Inflammatory macrophage treated with lipopolysaccharide for 4 hours (primary cell): ENCODE results near the gene KLF9.
A peak's percentile ranks its signal among the peaks of the same experiment; 100 is the strongest.

Source experiments
- DNase-seq: peaks from one replicate; pipeline ENCODE4 v3.0.0-alpha.2; 2020

The KLF9 gene

DNA sequence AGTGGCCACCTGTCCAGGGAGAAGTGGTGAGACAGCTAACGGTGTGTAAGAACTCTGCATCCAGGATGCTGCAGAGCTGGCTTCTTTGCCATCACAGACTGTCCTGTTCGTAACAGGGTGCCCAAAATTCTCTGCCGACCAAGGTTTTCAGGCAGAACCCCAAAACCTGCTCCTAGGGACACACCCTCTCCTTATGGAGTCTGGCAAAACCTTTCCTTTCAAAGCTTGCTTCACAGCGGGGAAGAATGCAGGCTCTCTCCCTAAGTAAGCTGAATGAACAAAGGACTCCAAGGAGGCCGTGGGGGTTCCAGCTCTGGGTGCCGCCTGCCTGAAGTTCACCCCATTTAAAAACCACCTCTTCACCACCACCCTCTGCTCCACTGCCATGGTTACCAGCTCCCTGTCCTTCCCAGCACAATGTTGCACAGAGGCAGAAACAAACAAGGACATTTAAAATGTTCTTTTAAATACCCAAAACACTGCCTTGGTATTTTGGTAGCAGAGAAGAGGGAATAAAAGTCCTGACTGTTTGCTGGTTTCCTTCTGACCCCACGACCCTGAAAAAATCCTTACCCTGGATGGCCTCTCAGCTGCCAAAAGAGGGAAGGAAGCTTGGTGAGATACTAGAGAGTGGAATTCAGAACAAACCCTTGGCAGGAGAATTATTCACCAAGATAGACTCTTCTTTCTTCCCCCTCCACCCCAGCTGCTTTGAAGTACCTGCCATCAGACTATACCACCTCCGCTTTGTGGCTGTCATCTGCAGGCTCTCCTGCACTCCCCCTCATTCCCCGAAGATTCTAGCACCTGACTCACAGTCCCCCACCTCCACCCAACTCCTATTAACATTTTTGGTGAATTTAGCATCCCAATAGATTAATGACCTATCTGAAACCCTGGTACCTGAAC is 7.1 kb upstream of the KLF9 start:
- DNase-seq, result no peak

DNA sequence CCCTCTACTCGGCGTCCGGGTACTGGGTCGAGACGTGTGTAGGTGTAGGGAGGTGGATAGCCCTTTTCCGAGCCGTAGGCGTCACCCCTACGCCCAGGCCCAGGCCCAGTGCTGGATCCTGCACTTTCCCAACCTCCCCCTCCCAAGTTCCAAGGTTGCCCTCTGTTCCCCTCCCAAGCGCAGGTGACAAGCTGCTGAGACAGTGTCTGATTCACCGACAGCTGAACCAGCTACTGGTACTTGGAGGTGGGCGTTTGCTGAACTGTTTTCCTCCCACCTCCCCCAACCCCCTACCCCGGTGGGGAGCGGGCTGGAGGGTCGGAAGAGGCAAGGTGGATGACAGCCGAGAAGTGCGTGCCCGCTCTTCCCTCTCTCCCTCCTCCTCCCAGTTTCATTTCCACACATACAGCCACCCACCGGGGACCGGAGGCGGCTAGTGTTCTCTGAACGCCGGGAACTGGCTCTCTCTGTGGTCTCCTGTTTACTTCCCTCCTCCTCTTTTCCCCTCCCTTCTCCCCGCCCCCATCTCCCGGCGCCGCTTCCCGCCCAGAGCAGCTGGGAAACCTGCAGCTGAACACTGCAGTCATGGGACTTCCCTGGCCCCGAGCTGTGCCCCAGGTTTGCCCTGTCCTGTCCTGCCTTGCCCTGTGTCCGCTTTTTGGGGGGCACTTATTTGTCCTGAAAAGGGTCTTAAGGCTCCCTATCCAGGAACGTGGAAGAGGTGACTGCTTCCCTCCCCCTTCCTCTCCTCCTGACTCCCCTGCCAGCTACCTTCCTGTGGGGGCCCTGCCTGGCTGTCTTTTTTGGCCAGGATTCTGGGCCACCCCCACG is 6.2 kb upstream of the KLF9 start:
- peak; percentile 84 for DNase-seq

DNA sequence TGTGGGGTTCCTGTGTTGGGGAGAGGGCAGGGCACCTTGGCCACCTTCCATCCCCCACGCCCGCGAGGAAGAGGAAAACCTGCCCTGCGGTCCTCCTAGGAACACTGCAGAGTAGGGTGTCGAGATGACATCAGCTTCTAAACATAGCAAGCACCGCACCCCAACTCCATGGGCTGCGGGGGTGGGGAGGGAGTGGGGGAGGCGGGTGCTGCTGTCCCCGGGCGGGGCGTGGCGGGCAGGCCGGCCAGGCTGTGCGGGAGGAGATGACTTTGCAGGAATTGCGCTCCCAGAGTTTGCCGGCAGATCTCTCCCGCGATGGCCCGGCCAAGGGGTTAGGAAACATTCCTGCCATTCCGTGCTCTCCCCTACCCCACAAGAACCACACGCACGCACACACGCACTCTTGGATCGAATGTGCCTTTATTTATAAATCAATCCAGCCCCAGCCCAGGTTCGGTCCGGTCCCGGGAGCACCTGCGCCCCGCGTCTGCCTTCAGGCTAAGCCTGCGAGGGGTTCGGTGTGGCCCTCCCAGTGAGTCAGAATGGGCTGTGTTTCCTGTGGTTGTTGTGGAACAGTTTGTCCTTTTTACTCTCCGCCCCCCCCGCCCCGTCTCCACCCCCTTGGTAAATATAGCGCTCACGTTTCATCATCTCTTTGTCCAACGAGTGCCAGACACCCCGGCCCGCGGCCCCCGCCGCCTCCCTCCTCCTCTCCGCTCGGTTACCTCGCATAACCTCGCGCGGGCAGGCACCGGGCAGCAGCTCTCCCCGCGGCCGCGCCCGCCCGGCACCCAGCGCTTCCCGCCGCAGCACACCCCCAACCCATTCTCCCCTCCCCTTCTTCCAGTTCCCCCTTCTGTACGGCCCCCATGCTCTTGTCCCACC is 5.3 kb upstream of the KLF9 start:
- peak; percentile 93 for DNase-seq

DNA sequence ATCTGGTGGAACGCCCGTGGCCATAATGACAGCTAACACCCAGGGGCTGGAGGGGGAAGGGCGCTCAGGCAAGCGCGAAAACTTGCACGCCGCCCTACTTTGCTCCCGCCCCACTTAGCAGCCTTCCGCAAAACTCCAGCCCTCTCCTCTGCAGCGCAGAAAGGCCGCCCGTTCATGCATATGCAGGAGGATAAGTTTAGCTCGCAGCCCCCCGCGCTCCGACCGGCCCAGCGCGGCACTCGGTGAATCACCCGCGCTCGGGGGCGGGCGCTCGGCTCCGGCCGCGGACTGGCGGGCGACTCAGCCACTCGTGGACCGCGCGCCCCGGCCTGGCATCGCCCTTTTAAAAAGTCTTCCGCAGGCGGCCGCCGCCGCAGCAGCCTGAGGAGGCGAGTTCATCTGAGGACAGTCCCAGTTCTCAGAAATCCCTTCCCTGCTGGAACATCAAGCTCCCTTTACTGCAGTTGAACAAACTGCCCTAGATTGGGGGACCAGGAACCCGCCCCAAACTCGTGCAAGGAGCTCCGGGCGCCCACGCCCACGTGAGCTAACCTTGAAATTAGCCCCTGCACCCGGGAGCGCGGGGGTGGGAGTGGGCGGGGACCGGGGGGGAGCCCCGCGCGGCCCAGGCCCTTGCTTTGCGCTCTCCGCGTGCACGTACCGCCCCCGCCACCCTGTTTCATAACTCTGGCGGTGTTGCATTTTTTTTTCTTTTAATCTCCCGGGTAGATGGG is 4.5 kb upstream of the KLF9 start:
- peak; percentile 94 for DNase-seq

DNA sequence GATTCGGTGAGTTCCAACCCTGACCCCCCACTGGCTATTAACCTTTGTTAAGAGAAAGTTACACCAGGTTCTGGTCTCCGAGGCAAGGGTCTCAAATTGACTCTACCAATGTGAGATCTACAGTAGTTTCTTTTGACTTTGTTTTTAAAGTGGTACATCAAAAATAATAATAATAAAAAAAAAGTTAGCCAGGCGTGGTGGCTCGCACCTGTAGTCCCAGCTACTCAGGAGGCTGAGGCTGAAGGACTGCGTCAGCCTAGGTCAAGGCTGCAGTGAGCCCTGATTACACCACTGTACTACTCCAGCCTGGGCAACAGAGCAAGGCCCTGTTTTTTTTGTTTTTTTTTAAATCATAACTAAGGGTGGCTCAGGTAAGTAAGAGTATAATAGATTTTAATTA is 1.0 kb upstream of the KLF9 start:
- no peak for DNase-seq

DNA sequence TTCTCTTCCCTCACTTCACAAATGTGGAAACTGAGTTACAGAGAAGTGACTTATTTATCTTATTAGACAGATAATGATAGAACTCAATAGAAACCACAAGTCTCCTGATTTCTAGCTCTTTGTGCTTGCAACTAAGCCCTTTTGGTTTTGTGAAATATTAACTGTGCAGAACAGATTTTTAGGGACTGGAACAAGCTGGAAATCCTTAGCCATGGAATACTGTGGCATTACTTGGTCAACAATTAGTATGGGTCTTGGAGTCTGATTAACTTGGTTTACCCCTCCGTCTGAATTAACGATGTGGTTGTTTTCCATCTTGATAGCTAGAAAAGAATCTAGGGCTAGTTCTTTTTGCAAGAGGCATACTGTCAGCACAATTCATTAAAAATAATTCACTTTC is 584 bp upstream of the KLF9 start:
- no peak for DNase-seq

DNA sequence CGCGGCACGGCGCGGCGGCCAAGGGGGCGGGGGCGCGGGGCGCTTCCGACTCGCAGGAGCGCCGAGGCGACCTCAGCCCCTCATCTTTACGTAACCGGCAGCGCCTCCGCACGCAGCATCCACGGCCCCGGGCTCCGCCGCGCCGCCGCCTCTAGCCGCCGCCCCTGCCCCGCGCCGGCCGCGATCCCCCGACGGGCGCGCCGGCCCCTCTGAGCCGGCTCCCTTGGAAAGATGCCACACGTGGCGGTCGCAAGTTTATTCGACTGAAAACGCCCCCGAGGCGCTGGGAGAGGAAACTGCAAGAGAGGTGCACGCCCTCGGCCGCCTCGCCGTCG is 1.0 kb downstream of the KLF9 start:
- peak; percentile 57 for DNase-seq

DNA sequence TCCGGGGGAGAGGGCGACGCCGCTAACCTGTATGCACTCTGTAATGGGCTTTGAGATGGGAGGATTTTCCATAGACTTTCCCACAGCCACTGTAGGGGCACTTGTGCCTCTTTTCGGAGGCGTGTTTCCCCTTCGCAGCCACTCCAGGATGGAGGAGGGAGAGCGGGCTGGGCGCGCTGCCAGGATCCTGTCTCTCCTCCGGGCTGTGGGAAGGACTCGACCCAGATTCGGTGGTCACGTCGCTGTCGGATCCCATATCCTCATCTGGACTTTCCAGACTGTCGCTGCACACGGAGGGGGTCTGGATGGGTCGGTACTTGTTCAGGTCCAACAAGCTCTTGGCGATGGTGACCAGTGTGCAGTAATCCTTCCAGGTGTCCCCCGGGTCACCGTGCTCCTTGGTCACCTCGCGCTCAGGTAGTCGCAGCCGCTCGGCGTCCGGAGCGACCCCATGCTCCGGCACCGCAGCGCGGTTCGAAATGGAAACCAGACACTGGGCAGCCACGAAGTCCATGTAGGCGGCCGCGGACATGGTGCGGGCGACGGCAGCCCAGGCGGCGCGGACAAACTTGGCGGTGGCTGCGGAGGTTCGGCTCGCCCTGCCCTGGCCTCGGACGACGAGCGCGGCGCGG is 1.5 kb downstream of the KLF9 start:
- peak; percentile 68 for DNase-seq

DNA sequence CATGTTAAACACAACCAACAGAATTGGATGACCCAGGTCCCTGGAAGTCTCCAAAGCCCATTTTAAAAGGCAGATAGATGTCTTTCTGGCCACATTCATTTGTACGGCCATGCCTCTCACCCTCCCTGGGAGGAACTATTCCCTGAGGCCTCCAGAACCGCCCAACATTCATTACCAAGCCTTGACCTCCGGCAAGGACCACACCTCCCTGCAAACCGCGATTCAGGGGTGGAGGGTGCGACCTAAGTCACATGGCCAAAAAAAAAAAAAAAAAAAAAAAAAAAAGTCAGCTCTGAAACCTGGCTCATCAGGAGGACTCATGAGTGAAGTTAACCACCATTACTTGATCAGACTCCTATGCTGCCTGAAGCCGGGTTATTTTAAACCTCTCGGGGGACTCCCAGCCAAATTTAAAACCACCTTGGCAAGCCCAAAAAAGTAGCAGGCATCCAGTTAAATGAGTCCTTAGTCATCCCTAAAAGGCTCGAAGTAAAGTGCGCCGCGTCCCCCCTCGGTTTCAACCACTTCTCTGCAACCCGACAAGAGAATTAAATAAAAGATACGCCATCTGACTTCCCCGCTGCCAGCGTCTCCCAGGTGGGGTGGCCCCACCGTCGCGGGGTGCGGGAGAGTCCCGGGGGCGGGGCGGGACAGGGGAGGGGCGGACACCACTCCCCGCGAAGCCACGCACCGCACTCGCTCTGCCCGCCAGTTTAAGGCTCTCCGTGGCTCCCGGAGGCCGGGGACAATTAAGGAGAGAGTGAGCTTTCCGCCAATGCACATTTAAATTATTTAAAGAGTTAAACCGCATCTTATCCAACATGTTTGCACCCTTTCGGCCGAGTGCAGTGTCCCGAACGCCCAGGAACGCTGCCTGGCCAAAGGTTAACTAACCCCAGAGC is 2.3 kb downstream of the KLF9 start:
- peak; percentile 92 for DNase-seq

DNA sequence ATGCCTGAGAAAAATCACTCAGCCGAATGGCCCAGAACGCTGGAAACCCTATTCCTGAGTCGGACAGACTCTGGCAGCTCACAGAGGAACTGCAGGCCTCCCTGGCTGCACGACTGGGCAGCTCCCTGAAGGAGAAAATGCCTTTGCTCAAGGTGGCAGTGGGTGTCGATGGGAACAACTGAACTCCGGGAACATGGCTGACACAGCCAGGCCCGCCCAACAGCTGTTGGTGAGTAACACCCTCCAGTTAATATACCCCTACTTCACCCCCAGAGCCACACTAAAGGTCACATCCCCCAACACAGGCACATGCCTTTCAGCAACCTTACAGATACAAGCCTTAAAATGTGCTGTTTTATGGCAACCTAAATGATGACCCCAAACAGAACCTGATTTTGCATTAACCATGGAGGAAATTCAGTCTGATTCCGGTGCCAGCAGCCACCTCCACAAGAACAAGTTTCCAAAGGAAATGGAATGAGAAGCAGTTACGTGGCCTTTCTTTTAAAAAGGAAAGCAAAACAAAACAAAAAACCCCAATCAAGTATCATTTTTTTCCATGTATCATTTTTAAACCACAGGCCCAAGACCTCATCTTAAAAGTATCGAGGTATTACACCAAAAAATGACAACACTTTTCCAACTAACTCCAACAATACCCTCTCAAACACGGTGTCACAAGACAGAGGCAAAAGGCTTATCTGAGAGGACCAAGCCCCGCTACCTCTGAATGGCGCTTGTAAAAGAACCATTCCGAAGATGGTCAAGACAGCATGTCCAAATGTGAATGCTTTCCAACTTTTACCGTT is 3.1 kb downstream of the KLF9 start:
- peak; percentile 74 for DNase-seq

DNA sequence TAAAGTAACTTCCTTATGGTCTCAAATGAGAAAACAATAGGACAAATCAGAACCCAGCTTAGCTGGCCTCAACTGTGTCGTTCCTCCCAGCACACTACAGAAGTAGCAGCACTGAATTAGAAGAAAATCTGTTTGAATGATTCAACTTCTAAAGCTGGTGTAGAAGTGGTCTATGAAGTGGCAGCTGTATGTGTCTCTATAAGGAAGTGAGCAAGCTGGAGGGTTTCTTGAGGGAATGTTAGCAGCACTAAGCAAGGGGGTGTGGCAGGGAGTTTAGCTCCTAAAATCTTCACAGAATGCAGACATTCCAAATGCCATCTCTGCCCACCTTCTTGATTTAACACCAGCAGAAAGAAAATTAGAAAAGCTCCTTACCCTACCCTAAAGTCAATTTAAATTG is 4.1 kb downstream of the KLF9 start:
- peak; percentile 73 for DNase-seq

DNA sequence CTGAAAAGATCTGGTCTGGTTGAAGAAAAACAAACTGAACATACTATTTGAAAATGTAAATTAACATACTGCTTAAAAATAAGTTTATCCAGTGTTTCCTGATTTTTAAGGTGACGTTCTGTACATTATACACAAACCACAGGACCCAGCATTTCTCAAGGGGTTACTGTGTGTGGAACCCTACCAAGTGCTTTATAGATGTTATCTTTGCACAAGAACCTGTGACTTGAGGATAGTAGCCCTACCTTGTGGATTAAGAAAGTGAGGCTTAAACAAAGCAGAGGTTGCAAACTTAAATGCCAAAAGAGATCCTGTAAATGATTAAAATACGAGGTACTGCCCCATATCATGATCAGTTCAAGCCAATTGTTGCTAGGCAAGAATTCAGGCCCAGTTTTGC is 4.7 kb downstream of the KLF9 start:
- DNase-seq, result no peak

DNA sequence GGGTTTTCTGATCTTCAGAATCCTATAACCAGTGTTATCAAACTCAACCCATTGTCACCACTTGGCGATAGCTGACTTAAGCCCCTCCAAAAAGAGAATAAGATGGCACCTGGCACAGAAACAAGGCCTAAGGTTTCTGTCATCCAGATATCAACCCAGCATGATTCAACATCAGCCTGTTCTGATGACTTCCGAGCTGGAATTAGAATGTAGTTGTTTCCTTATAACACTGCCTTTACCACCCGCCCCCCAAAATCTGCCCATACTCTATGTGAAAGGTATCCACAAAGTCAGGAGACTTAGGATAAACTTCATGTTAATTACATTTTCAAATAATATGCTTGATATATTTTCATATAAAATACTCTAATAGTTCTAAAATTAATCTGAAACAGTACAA is 5.2 kb downstream of the KLF9 start:
- DNase-seq, result no peak

DNA sequence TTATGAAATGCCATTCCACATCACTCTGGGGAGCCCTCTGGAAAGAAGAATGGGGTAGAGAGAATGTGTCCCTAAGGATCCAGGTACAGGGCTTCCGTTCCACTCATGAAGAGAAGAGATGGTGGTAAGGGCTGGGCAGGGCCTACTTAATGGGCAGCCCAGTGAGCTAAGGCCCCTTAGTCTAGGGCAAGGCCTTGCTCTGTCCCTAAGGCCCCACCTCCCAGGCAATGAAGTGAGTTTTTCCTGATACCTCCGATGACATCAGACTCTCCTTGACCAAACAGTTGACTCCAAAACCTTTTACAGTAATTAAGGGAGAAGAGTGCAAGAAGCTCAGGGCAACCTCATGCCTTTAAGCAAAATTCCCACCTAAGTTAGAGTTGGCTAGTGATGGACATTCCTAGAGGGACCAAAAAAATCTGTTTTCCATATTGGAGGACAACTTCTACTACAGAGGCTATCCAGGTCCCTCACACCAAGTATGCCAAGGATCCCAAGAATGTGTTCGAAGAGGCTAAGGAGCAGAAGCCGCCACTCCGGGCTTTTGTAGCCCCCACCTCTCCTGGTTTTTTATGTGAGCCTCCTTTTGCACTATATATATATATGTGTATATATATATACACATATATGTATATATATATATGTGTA is 5.9 kb downstream of the KLF9 start:
- no peak for DNase-seq

DNA sequence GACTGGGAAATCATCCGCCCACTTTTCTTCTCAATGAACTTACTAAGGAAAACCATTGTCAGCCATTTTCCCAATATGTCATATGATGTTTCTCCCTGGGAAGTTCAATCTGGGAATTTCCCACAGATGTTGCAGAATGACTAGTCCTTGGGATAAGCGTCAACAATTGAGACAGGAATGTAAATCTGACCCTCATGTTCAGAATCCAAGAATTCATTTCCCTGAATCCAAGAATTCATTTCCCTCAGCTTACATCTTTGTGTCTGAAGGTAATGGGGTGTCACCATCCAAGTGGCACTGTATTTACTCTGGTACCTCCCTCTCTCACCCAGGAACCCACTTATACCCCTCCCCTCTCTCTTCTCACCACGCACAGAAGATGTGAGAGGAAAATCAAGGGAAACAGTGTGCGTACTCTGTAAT is 7.4 kb downstream of the KLF9 start:
- DNase-seq, result peak; percentile 76

DNA sequence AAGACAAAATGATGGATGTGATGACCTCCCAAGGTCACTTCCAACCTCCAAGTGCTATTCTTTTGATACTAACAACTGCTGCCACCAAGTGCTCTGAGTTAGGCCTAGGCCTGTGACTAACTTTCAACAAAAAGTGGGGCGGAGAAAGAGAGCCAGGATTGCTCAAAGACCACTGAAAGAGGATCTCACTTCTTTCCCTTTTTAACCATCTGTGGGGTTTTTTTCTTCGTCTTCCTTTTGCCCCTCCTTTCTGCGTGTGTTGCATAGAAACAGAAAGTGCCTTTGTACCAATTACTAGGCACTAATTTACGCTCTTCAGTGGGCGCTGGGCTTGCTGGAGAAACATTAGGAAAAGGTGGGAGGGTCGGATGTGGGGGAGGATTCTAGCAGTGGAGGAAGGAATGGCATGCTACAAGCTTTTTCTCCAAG is 8.0 kb downstream of the KLF9 start:
- DNase-seq, result peak; percentile 97

DNA sequence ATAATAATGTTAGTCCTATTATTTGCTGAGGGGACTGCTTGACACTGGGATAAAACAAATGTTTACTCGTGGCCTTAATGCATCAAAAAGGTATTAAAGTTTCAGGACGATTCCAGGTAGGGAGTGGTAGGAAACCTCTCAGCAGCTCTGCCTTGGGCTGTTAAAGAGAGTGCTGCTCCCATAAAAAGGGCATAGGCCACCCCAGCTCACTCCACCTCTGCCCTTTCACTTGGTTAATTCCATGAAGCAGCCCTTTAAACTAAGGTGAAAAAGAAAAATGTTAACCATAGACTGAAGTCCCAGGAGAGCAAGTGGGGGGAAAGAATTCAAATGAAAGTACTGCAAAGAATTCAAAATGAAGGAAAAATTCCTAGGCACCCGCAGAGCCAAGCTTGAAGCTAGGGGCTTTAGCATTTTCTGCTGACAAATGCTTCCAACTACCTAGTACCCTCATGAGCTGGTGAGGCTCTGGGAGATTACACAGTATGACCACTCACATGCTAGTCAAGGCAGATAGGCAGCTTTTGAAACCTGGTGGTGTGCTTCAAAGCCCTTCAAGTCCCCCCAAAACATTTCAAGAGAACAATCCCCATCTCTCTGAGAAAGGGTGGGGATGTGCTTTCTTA is 8.5 kb downstream of the KLF9 start:
- DNase-seq, result no peak

DNA sequence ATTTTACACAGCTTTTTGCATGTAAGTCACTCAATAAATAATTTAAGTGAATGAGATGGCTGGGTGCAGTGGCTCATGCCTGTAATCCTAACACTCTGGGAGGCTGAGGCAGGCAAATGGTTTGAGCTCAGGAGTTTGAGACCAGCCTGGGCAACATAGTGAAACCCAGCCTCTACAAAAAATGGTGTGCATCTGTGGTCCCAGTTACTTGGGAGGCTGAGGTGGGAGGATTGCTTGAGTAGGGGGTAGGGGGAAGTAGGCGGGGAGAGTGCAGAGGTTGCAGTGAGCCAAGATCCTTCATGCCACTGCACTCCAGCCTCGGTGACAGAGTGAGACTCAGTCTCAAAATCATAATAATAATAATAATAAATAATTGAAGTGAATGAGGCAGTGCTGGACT is 10.2 kb downstream of the KLF9 start:
- DNase-seq, result no peak

DNA sequence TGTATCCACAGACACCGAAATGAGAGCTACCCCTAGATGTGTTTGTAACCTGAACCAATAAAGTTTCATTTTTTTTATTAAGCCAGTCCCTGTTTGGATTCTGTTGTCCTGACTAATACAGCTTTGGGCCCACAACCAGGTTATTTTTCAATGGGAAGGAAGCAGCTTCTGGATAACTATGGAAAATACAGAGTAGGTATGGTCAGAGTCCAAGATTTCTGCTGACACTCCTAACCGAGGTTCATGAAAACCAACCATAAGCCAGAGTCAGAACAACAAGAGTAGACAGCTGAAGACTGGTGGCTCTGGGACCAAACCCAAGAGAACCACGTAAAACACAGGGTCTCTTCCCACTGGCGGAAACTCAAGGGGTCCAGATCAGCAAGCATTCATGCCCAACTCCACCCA is 10.8 kb downstream of the KLF9 start:
- no peak for DNase-seq
